SU-DHL-6 (cell line): ENCODE measurements around the gene TIMM17A.

Experiments used
- H2AFZ ChIP-seq: fragments of 200-600 bp; sonication (generic); 2 replicates; pipeline ENCODE4 v1.6.1; 2014; ENCODE audit warnings: low read depth, mild to moderate bottlenecking, moderate library complexity, mixed read lengths, antibody characterized with exemption, low read length; ENCODE audit not compliant: severe bottlenecking
- H3F3A ChIP-seq: fragments of 200-600 bp; shearing (Covaris generic); 2 replicates; pipeline ENCODE4 v1.6.0; 2016; ENCODE audit warnings: antibody characterized with exemption, mild to moderate bottlenecking; ENCODE audit not compliant: insufficient read depth
- H3K27ac ChIP-seq: fragments of 200-600 bp; sonication (generic); 2 replicates; pipeline ENCODE4 v1.5.1; 2016; ENCODE audit warnings: low read depth, mild to moderate bottlenecking, low read length, moderate library complexity, mixed read lengths
- H3K27me3 ChIP-seq: fragments of 200-600 bp; sonication (generic), shearing (Covaris generic); 2 replicates; pipeline ENCODE4 v1.6.0; 2014; ENCODE audit warnings: mild to moderate bottlenecking, low read length
- H3K36me3 ChIP-seq: fragments of 200-600 bp; sonication (generic); 2 replicates; pipeline ENCODE4 v1.6.1; 2014; ENCODE audit warnings: mild to moderate bottlenecking, low read length, mixed read lengths
- H3K4me2 ChIP-seq: fragments of 300-600, 200-600 bp; shearing (Covaris generic), sonication (generic); 2 replicates; pipeline ENCODE4 v1.6.0; 2014; ENCODE audit warnings: low read length, low read depth, mild to moderate bottlenecking; ENCODE audit not compliant: poor library complexity, severe bottlenecking
- H3K4me3 ChIP-seq: fragments of 200-600 bp; sonication (generic); 2 replicates; pipeline ENCODE4 v1.5.1; 2014; ENCODE audit warnings: antibody characterized with exemption, low read length, mild to moderate bottlenecking, mixed read lengths; ENCODE audit not compliant: insufficient read depth, poor library complexity, severe bottlenecking
- H3K79me2 ChIP-seq: fragments of 200-600 bp; sonication (generic); 2 replicates; pipeline ENCODE4 v1.6.1; 2014; ENCODE audit warnings: mild to moderate bottlenecking, low read length, moderate library complexity; ENCODE audit not compliant: insufficient read depth
- H3K9ac ChIP-seq: fragments of 200-600 bp; sonication (generic); 2 replicates; pipeline ENCODE4 v1.7.0; 2014; ENCODE audit warnings: mild to moderate bottlenecking, low read length
- H3K9me2 ChIP-seq: fragments of 200-600 bp; sonication (generic); replicated peaks from 2 replicates; pipeline ENCODE4 v1.6.1; 2014; ENCODE audit warnings: low read length; ENCODE audit not compliant: insufficient read depth
- H3K9me3 ChIP-seq: fragments of 200-600 bp; sonication (generic); 2 replicates; pipeline ENCODE4 v1.6.1; 2014; ENCODE audit warnings: low read length, mixed read lengths; ENCODE audit not compliant: insufficient read depth
- H4K20me1 ChIP-seq: fragments of 200-600 bp; sonication (generic); 2 replicates; pipeline ENCODE4 v1.6.1; 2014; ENCODE audit warnings: low read depth, mild to moderate bottlenecking, antibody characterized with exemption, low read length, moderate library complexity, mixed read lengths
- CTCF ChIP-seq: fragments of 200-600 bp; sonication (generic); IDR thresholded peaks from one replicate; pipeline ENCODE4 v1.5.1; 2017; ENCODE audit warnings: antibody characterized with exemption, mild to moderate bottlenecking, low read length, moderate library complexity; ENCODE audit not compliant: insufficient read depth, poor library complexity, severe bottlenecking
- EZH2phosphoT487 ChIP-seq: fragments of 200-600 bp; sonication (generic), shearing (Covaris generic); conservative IDR thresholded peaks from 2 replicates; pipeline ENCODE4 v1.6.1; 2018; ENCODE audit warnings: mild to moderate bottlenecking, antibody characterized with exemption, low read length, moderate library complexity, mixed read lengths

Gene TIMM17A

GRCh38 chr1:201945157-201945556 lies 10.1 kb upstream of the TIMM17A start:
- Histone ChIP-seq H2AFZ (no peak overlapping the region), H3K36me3 (no peaks in the 10 kb centered on the region), H3K79me2 (no peaks in the 10 kb centered on the region), H3K9me2 (no peaks in the 10 kb centered on the region), H3K27me3 (no peaks in the 10 kb centered on the region), H4K20me1 (no peaks in the 10 kb centered on the region), H3F3A (no peaks in the 10 kb centered on the region), H3K9ac (no peak overlapping the region), H3K27ac (no peak overlapping the region), H3K9me3 (no peaks in the 10 kb centered on the region), H3K4me2 (no peak overlapping the region), H3K4me3 (no peak overlapping the region)
- no peak for TF ChIP-seq CTCF
- no peak for TF ChIP-seq EZH2phosphoT487

- Histone ChIP-seq H3K36me3 (no peaks in the 10 kb centered on the region), H3K4me2 (no peak overlapping the region), H3K4me3 (no peak overlapping the region), H3K27me3 (no peaks in the 10 kb centered on the region), H3K27ac (no peak overlapping the region), H3F3A (no peaks in the 10 kb centered on the region), H2AFZ (no peak overlapping the region), H3K9me3 (no peaks in the 10 kb centered on the region), H3K79me2 (no peaks in the 10 kb centered on the region), H4K20me1 (no peaks in the 10 kb centered on the region), H3K9ac (no peak overlapping the region), H3K9me2 (no peaks in the 10 kb centered on the region)
- TF ChIP-seq EZH2phosphoT487, result no peak
- no peak for TF ChIP-seq CTCF
Observed at GRCh38 chr1:201945863-201946223, 9.5 kb upstream of the TIMM17A start.

GRCh38 chr1:201946224-201946908 lies 8.9 kb upstream of the TIMM17A start, which contains the start of gene LMOD1:
Gene LMOD1 (minus strand): TSS chr1:201946548. CDS start chr1:201946340, 208 bp downstream.
- no peak within 1 kb of the TSS for H2AFZ ChIP-seq
- H3K4me2 ChIP-seq, result no peak within 1 kb of the TSS
- H3K27me3 ChIP-seq, result no peaks in the 10 kb centered on the region

More at GRCh38 chr1:201946224-201946908, 8.9 kb upstream of the TIMM17A start, which contains the start of gene LMOD1:
- H3K9ac ChIP-seq, result no peak within 1 kb of the TSS
- no peak for TF ChIP-seq CTCF
- TF ChIP-seq EZH2phosphoT487, result no peak
- no peak within 1 kb of the TSS for H3K4me3 ChIP-seq
- no peak within 1 kb of the TSS for H3K27ac ChIP-seq
- H3F3A ChIP-seq, result no peaks in the 10 kb centered on the region
- no peaks in the 10 kb centered on the region for H3K9me3 ChIP-seq
- H3K36me3 ChIP-seq, result no peaks in the 10 kb centered on the region
- no peaks in the 10 kb centered on the region for H3K79me2 ChIP-seq
- no peaks in the 10 kb centered on the region for H4K20me1 ChIP-seq
- H3K9me2 ChIP-seq, result no peaks in the 10 kb centered on the region
